IMR-90 (cell line): ENCODE measurements around the gene MGAT4A. TPM values are rescaled to one million over a fixed set of nuclear protein-coding genes. Genes with fewer than 3 reads are reported as not detected.
A peak's percentile ranks its signal among the peaks of the same experiment; 100 is the strongest.

Experiments
- ATAC-seq: fragments of 200-7000 bp; cut with Tn5 transposase; 2 replicates; pipeline ENCODE4 v1.9.1; 2020; ENCODE audit warnings: low read depth, mild to moderate bottlenecking, moderate library complexity
- BruUV-seq: library from RNA; stranded (reverse); fragments of 400-500 nt; replicated peaks from 2 replicates; lab custom pipeline; 2021; lab: Mats Ljungman, UMichigan
- CTCF ChIA-PET: fragments of 300-600 bp; formaldehyde crosslinking; extraction: SDS; loops from one replicate; lab custom pipeline; 2021; ENCODE audit warnings: antibody characterized with exemption; lab: Yijun Ruan, JAX
- POLR2A ChIA-PET: fragments of 300-600 bp; sonication (Branson Sonifier 250); formaldehyde crosslinking; loops from one replicate; lab custom pipeline; 2022; ENCODE audit warnings: antibody characterized with exemption; ENCODE audit not compliant: unreplicated experiment; lab: Charles Lee
- DNase-seq: peaks from one replicate; pipeline ENCODE4 v3.0.0; 2013
- H2AFZ ChIP-seq: replicated peaks from 2 replicates; pipeline ENCODE3; 2013; ENCODE audit warnings: low read length, mild to moderate bottlenecking; ENCODE audit not compliant: poor library complexity
- H2AK5ac ChIP-seq: 2 replicates; pipeline ENCODE4 v1.6.1; 2013; ENCODE audit warnings: low read depth, low read length, inconsistent platforms
- H2AK9ac ChIP-seq: replicated peaks from 2 replicates; pipeline ENCODE3; 2013; ENCODE audit warnings: mild to moderate bottlenecking, low read depth, low read length, moderate library complexity; ENCODE audit not compliant: poor library complexity
- H2BK120ac ChIP-seq: 2 replicates; pipeline ENCODE4 v1.6.1; 2013; ENCODE audit warnings: low read depth, low read length, inconsistent platforms
- H2BK15ac ChIP-seq: 3 replicates; pipeline ENCODE4 v1.6.1; 2013; ENCODE audit warnings: low read depth, low read length, inconsistent platforms
- H2BK20ac ChIP-seq: 2 replicates; pipeline ENCODE4 v1.6.1; 2013; ENCODE audit warnings: low read depth, mild to moderate bottlenecking, inconsistent platforms, low read length, moderate library complexity
- H2BK5ac ChIP-seq: 2 replicates; pipeline ENCODE4 v1.6.1; 2013; ENCODE audit warnings: mild to moderate bottlenecking, low read depth, low read length, inconsistent platforms; ENCODE audit not compliant: poor library complexity, severe bottlenecking
- H3K14ac ChIP-seq: replicated peaks from 2 replicates; pipeline ENCODE4 v1.6.1; 2013; ENCODE audit warnings: low read depth, low read length, inconsistent platforms
- H3K18ac ChIP-seq: 2 replicates; pipeline ENCODE4 v1.6.1; 2013; ENCODE audit warnings: low read depth, low read length, control low read depth
- H3K23ac ChIP-seq: 2 replicates; pipeline ENCODE4 v1.6.1; 2013; ENCODE audit warnings: low read depth, low read length, inconsistent platforms
- H3K27ac ChIP-seq: 2 replicates; pipeline ENCODE4 v1.5.1; 2013; ENCODE audit warnings: mild to moderate bottlenecking, control low read depth, low read length; ENCODE audit not compliant: insufficient read depth
- H3K27me3 ChIP-seq: 2 replicates; pipeline ENCODE4 v1.6.1; 2013; ENCODE audit warnings: low read length; ENCODE audit not compliant: control insufficient read depth, insufficient read depth
- H3K36me3 ChIP-seq: 2 replicates; pipeline ENCODE4 v1.6.1; 2013; ENCODE audit warnings: low read length, mixed read lengths; ENCODE audit not compliant: control insufficient read depth, insufficient read depth
- H3K4ac ChIP-seq: 2 replicates; pipeline ENCODE4 v1.6.1; 2013; ENCODE audit warnings: low read depth, low read length, inconsistent platforms
- H3K4me1 ChIP-seq: 2 replicates; pipeline ENCODE4 v1.6.1; 2013; ENCODE audit warnings: low read length, mixed read lengths; ENCODE audit not compliant: control insufficient read depth, insufficient read depth
- H3K4me2 ChIP-seq: 2 replicates; pipeline ENCODE4 v1.6.1; 2013; ENCODE audit warnings: low read depth, mild to moderate bottlenecking, control low read depth, low read length, moderate library complexity
- H3K4me3 ChIP-seq: 2 replicates; pipeline ENCODE4 v1.5.1; 2013; ENCODE audit warnings: low read depth, mild to moderate bottlenecking, control low read depth, low read length, moderate library complexity; ENCODE audit not compliant: insufficient read depth
- H3K56ac ChIP-seq: 2 replicates; pipeline ENCODE4 v1.6.1; 2013; ENCODE audit warnings: low read length, inconsistent platforms; ENCODE audit not compliant: insufficient read depth; ENCODE audit errors: extremely low read depth
- H3K79me1 ChIP-seq, 2 experiments: 2 replicates each; pipeline ENCODE4 v1.6.1; 2013; ENCODE audit warnings: low read length in 2 of 2, inconsistent platforms in 1 of 2, low read depth in 1 of 2
- H3K9ac ChIP-seq: 2 replicates; pipeline ENCODE4 v1.6.1; 2013; ENCODE audit warnings: low read depth, low read length, control low read depth
- H3K9me1 ChIP-seq: 2 replicates; pipeline ENCODE4 v1.6.1; 2013; ENCODE audit warnings: low read length, inconsistent platforms; ENCODE audit not compliant: insufficient read depth
- H3K9me3 ChIP-seq: 2 replicates; pipeline ENCODE4 v1.6.1; 2013; ENCODE audit warnings: low read length; ENCODE audit not compliant: control insufficient read depth, insufficient read depth
- H4K20me1 ChIP-seq: 2 replicates; pipeline ENCODE4 v1.6.1; 2013; ENCODE audit warnings: low read length, inconsistent platforms; ENCODE audit not compliant: insufficient read depth
- H4K5ac ChIP-seq: 2 replicates; pipeline ENCODE4 v1.6.1; 2013; ENCODE audit warnings: mild to moderate bottlenecking, low read depth, low read length, control low read depth
- H4K8ac ChIP-seq, 2 experiments: 2 replicates each; pipeline ENCODE4 v1.6.1; 2013; ENCODE audit warnings: low read depth in 2 of 2, low read length in 2 of 2, control low read depth in 1 of 2, inconsistent platforms in 1 of 2
- H4K91ac ChIP-seq: 2 replicates; pipeline ENCODE4 v1.6.1; 2013; ENCODE audit warnings: low read depth, low read length, inconsistent platforms; ENCODE audit not compliant: insufficient read depth
- CEBPB ChIP-seq: IDR thresholded peaks from 2 replicates; pipeline ENCODE4 v1.6.1; 2012; ENCODE audit warnings: low read depth, low read length, improper control_type of control experiment
- ELK1 ChIP-seq: fragments of 150-350 bp; IDR thresholded peaks from 2 replicates; pipeline ENCODE4 v1.6.1; 2016; ENCODE audit warnings: low read depth, mild to moderate bottlenecking, low read length, moderate library complexity, borderline replicate concordance
- WGBS, 2 experiments: methylation state at CpG; one replicate each; pipeline versions ENCODE4 v1.1.5 to v1.1.7; 2013; ENCODE audit warnings: missing lambda C conversion rate in 2 of 2; ENCODE audit not compliant: insufficient read length in 1 of 2; ENCODE audit errors: extremely low coverage in 2 of 2; 5-methylcytosine and 5-hydroxymethylcytosine counted together
- dilution Hi-C: fragments of 300-500 bp; cut with HindIII; formaldehyde crosslinking; loops from one replicate; pipeline ENCODE4 v1.14.3; 2018; ENCODE audit warnings: low sequenced_read_pairs; ENCODE audit not compliant: unreplicated experiment
- in situ Hi-C: fragments of 300-500 bp; cut with MboI; formaldehyde crosslinking; loops from 3 replicates; pipeline ENCODE4 v1.14.3; 2019; ENCODE audit warnings: low sequenced_read_pairs, inconsistent platforms, mixed read lengths
- intact Hi-C: fragments of 100-400 bp; cut with micrococcal nuclease; formaldehyde crosslinking; loops from 2 replicates; pipeline ENCODE4 v1.10.0; 2022
- polyA plus RNA-seq, 3 experiments: library from polyadenylated mRNA; depleted of rRNA; stranded (reverse); fragments of >200 nt; gene quantifications; 2 replicates each; pipeline ENCODE4 v1.2.3, GENCODE V29; 2012; ENCODE audit warnings: low replicate concordance in 1 of 3
- total RNA-seq: library from RNA; depleted of rRNA; stranded (reverse); fragments of >200 nt; gene quantifications from 2 replicates; pipeline ENCODE4 v1.2.3, GENCODE V29; 2012

MGAT4A gene
- total and polyA plus RNA-seq, 2 of the 4 experiments (the other 2 are of a cell fraction) = under 0.01 TPM; not detected in 1

- Histone ChIP-seq H3K23ac (peak overlapping the region; percentile 98; the same call in 1 of the 2 replicates), H2AK5ac (peak overlapping the region; percentile 77; the same call in 1 of the 2 replicates), H3K56ac (peak overlapping the region; percentile 56; the same call in 1 of the 2 replicates), H3K27ac (peak overlapping the region; percentile 92), H3K4me2 (peak overlapping the region; percentile 85), H3K36me3 (peaks cover 11% of the 10 kb centered on the region), H3K18ac (no peak overlapping the region), H2BK5ac (no peak overlapping the region), H3K27me3 (no peaks in the 10 kb centered on the region), H2BK15ac (no peak overlapping the region), H4K8ac (peak overlapping the region; percentile 84 to 99), H3K79me1 (peaks cover 55 to 66% of the 10 kb centered on the region in 2 experiments), H4K91ac (no peak overlapping the region; the same call in 1 of the 2 replicates), H3K9me1 (peaks cover 6% of the 10 kb centered on the region; the same call in 1 of the 2 replicates), H3K9me3 (no peaks in the 10 kb centered on the region), H4K5ac (peak overlapping the region; percentile 90; the same call in 1 of the 2 replicates), H2AK9ac (peak overlapping the region; percentile 97), H2BK120ac (no peak overlapping the region), H2AFZ (peak overlapping the region; percentile 100), H4K20me1 (peaks cover 8% of the 10 kb centered on the region; the same call in 1 of the 2 replicates), H3K4me1 (peaks cover 12% of the 10 kb centered on the region), H3K14ac (peak overlapping the region; percentile 99), H2BK20ac (no peak overlapping the region), H3K4me3 (peak overlapping the region; percentile 93), H3K4ac (peak overlapping the region; percentile 91), H3K9ac (peak overlapping the region; percentile 96)
- ATAC-seq = no peak; the same call in 1 of the 2 replicates
- in situ Hi-C loops (no loop called here), dilution Hi-C loops (no loop called here), intact Hi-C loops (loop anchor here (2.0 to 10.0 kb wide), 2 partner anchors 163 to 195 kb away; partner anchors contain the start of gene INPP4A)
- DNase-seq = peak; percentile 10
- TF ChIP-seq CEBPB (peak; percentile 84), ELK1 (no peak)
- WGBS, 2 experiments = 10% methylated on average over 2 of the region's 7 CpGs; no CpG with 5 or more reads in 1 of the 2 experiments
- CTCF ChIA-PET = interaction anchor here (0.6 kb wide), 1 partner anchor 174 kb away, joined by 3 read pairs; no protein-coding TSS in a partner anchor
- BruUV-seq = no TSS peak
- POLR2A ChIA-PET = no interaction called here
These were observed 123.2 kb downstream of the MGAT4A start for GRCh38 chr2:98607741-98608115.
